ENCODE measurements around the gene TUBB2A.

DNA sequence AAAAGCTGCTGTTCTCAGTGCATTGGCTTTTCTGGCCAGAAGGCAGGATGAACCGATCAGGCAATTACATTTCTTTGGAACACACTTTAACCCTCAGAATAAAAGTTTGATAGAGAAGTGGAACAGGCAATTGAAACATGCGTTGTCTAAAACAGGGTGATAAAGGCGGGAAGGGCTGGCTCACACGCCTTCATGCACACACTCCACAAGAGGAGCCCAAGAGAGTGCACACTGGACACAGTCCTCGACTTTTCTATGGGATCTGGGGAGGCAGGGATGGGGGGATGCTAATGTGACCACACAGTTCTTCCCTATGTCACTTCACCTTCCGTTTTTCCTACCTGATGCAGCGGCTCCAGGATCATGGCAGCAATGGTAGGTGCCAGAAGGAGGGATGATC, 30.9 kb upstream of the TUBB2A start:
- TF ChIP-seq CTCF (IDR thresholded peaks at IDR 0.05; ENCODE audit: control extremely low read depth in 1 of 3, insufficient read depth in 1 of 3, low read depth in 1 of 3, low read length in 3 of 3) (no peak), POLR2A (IDR thresholded peaks at IDR 0.05; ENCODE audit: control extremely low read depth in 1 of 2, low read depth in 2 of 2, low read length in 2 of 2) (no peak), SUZ12 (IDR thresholded peaks at IDR 0.05; ENCODE audit: low read length) (no peak)
